Astrocyte (in vitro differentiated cells and primary cell): ENCODE data around the gene ASCL4.

Experiments used
- CTCF ChIP-seq: IDR thresholded peaks from 2 replicates; pipeline ENCODE4 v1.5.1; 2011; ENCODE audit warnings: low read depth, mild to moderate bottlenecking, inconsistent platforms, low read length, moderate library complexity; ENCODE audit not compliant: insufficient read depth
- EZH2 ChIP-seq: IDR thresholded peaks from 2 replicates; pipeline ENCODE4 v1.6.1; 2012; ENCODE audit warnings: mild to moderate bottlenecking, low read length, inconsistent platforms; ENCODE audit not compliant: insufficient read depth

DNA sequence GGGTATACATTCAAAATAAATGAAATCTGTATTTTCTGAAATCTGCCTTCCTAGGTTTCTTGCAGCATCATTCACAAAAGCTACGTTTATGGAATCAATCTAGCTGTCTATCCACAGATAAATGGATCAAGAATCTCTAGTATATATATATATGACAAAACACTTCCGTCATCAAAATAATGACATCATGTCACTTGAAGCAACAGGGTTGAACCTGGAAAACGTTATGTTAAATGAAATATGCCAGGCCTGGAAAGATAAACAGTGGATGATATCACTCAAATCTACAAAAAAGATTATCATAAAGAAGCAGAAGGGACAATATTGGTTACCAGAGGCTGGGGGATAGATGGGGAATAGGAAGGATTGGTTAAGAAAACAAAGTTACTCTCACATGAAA is 28.6 kb downstream of the ASCL4 start:
- TF ChIP-seq CTCF (no peak), EZH2 (no peak)
